HG02798 (cell line): Measurements from ENCODE around the gene HAP1.
"Not testable (repeated sequence)": the region's sequence is repeated elsewhere in the genome, so short reads cannot be mapped to it uniquely, and the experiment has no call there.

Experiments
- ATAC-seq: cut with Tn5 transposase; IDR thresholded peaks from one replicate; pipeline ENCODE4 v1.9.1; 2021; ENCODE audit warnings: mild to moderate bottlenecking; ENCODE audit not compliant: unreplicated experiment, poor library complexity

The HAP1 gene

DNA sequence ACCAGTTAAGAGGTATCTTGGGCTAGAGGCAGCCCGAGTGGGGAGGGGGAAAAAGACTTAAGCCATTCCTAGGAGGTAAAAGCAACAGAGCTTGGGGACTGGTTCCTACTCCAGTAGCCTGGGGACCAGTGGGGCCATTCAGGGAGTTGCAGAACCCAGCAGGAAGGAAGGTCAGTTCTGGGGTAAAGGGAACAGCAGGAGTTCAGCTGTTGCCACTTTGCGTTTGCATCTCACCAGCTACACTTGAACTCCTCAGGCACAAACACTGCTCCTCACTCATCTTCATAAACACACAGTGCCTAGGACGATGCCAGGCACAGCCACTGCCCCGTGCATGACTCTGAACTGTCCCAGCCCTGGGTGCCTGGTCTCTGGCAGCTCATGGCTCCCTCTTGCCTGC lies 4.0 kb downstream of the HAP1 start:
- no peak for ATAC-seq

DNA sequence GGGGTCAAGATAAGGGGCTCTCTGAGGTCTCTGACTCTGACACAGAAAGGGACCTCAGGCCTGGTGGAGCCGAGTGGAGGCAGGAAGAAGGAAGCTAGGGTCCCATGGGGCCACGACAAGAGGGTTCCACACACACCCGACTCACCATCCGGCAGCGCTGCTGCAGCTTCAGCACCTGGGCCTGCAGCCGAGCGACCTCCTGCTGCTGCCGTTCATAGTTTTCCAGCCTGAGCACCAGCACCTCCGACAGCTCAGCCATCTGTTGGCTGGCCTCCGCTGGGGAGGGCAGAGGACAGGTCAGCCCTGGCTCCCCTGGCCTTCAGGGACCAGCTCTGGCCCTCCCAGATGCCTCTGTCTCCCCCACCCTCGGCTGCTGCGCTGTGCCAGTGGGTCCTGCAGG lies 6.4 kb downstream of the HAP1 start:
- ATAC-seq: no peak

GRCh38 chr17:41725134-41725533 lies 9.3 kb downstream of the HAP1 start:
- ATAC-seq: no peak

- ATAC-seq: no peak
These were observed 9.9 kb downstream of the HAP1 start for GRCh38 chr17:41724476-41725050.

GRCh38 chr17:41723801-41724475 lies 10.5 kb downstream of the HAP1 start:
- no peak for ATAC-seq

DNA sequence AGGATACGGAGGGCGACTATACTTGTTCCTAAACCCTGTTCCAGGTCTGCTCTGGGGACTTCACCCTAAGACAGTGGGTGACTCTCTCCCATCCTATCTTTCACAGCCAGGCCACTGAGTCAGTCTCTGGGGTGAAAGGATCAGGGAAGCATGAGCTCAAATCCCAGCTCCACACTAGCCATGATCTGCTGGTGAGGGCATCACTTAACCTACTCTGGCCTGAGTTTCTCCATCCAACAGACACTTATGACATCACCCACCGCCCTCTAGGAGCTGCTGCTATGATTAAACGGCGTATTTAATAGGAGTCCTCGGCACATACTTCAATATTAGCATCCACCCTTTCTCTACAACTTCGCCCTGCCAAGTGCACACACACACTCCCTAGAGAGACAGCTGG lies 12.2 kb downstream of the HAP1 start:
- ATAC-seq: no peak

DNA sequence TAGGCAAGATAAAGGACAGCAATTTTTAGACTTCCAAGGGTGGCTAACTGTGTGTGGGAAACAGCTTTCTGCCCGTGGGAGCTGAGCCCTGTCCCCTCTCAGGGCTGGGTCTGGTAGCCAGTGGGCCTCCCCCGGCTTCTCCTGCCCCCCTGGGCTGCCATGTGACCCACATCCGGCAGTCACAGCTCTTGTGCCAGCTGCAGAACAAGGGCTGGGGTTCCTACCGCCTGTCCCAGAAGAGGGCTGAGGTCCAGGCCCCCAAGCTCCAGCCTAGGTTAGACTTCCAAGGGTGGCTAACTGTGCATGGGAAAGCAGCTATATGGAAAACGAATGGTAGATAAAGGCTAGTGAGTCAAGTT lies 16.2 kb downstream of the HAP1 start:
- ATAC-seq: no peak

- ATAC-seq: no peak
These were observed 16.8 kb downstream of the HAP1 start for GRCh38 chr17:41717408-41718286.

DNA sequence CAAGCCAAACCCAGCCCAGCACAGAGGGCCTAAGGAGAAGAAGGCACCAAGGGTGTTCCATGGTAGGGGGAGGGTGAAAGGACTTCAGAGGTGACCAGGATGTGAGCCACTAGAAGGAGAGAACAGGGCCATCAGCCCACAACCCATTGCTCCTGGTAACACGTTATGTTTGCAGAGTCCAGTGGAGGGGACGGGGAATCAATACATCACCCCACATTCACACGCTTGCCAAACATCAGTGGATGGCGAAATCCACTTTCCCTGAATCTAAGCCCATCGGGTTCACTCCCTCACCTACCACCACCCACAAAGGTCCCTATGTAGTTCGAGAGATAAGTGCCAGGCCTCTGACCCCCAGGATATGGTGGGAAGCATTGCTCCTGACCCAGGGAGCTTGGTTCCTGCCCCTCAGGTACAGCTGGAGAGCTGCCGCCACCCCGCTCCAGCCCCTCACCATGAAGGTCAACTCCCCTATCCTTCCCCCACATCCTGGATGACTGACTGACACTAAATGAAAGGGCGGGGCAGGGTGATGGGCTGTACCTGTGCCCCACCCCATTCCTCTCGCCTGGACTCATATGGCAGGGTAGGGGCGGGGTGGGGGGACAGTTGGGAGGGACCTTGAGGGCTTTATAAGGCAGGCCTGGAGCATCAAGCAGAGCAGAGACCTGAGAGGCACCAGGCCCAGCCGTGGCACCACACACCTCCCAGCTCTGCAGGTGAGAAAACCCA lies 22.6 kb downstream of the HAP1 start, which contains the start of gene GAST:
Gene GAST, plus strand, starts transcription at position 663 of the 732 bp plus-strand sequence. CDS start 3,106 bp downstream, outside the sequence.
- ATAC-seq: no peak

- no peak for ATAC-seq
These were observed 23.9 kb downstream of the HAP1 start for GRCh38 chr17:41710472-41711090.

DNA sequence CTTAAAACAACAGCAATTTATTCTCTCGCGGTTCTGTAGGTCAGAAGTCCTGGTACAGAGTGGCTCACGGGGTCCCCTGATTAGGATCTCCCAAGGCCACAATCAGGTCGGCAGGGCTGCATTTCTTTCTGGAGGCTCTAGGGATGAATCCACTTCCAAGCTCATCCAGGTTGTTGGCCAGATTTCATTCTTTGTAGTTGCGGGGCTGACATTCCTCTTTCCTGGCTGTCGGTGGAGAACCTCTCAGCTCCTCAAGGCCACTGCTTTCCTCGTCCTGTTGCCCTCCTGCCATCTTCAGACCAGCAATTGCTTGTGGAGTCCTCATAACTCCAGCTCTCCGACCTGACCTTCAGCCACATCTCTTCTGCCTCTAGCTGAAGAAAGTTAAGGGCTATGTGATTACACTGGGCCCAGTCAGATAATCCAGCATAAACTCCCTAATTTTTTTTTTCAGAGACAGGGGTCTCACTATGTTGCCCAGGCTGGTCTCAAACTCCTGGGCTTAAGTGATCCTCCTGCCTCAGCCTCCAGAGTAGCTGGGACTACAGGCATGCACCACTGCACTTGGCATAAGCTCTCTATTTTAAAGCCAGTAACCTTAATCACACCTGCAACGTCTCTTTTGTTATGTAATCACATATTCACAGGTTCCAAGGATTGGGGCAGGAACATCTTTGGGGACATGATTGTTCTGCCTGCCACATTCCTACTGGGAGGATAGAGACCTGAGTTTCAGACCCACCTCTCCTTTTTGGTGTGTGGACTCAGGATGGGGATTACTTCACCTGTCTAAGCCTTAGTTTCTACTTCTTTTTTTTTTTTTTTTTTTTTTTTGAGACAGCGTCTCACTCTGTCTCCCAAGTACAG lies 26.4 kb downstream of the HAP1 start:
- no peak for ATAC-seq

DNA sequence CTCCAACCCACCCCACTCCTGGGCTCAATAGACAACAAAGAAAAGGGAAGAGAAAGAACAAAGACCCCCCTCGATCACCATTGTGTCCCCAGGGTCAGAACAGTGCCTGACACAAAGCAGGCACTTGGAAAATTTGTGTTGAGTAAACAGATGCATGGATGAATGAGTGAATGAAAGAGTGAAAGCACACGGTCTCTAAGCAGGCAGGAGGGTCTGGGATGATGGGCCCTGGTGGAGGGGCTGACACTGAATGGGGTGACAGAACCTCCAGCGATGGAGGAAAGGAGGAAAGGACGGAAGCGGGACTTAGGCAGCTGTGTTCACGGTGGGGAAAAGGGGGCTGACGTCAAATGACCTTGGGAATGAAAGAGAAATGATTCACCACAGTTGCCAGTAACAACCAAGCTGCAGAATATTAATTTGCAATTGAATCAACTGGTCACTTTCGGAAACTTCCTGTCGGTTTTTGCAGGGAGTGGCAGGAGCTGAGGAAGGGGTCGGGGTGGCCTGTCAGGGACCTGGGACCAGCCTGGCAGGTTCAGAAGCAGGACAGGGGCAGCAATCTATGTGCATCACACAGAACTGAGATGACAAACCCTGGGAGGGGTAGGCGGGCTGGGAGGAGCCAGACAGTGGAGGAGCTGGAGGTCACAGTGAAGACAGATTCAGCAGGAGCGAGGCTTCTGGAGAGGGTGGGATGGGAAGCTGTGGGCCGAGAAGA lies 29.0 kb downstream of the HAP1 start:
- no peak for ATAC-seq

DNA sequence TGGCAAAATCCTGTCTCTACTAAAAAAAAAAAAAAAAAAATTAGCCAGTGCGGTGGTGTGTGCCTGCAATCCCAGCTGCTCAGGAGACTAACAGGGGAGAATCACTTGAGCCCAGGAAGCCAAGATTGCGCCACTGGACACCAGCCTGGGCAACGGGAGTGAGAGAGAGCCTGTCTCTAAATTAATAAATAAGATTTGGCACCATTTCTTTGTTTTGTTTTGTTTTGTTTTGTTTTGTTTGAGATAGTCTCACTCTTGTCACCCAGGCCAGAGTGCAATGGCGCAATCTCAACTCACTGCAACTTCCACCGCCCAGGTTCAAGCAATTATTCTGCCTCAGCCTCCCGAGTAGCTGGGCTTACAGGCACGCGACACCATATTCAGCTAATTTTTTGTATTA lies 31.7 kb downstream of the HAP1 start:
- no peak for ATAC-seq

GRCh38 chr17:41700843-41701242 lies 33.6 kb downstream of the HAP1 start:
- not testable (repeated sequence) for ATAC-seq

GRCh38 chr17:41697122-41697962 lies 37.1 kb downstream of the HAP1 start:
- ATAC-seq: no peak

- no peak for ATAC-seq
These were observed 38.3 kb downstream of the HAP1 start for GRCh38 chr17:41695954-41696757.

- no peak for ATAC-seq
These were observed 39.2 kb downstream of the HAP1 start for GRCh38 chr17:41695134-41695661.
